GM18870 (cell line): ENCODE results near the gene GPR161.
"Not testable (repeated sequence)": the region's sequence is repeated elsewhere in the genome, so short reads cannot be mapped to it uniquely, and the experiment has no call there.

Source experiments
- ATAC-seq: cut with Tn5 transposase; IDR thresholded peaks from one replicate; pipeline ENCODE4 v1.9.1; 2021; ENCODE audit warnings: moderate library complexity; ENCODE audit not compliant: unreplicated experiment

GPR161 gene

DNA sequence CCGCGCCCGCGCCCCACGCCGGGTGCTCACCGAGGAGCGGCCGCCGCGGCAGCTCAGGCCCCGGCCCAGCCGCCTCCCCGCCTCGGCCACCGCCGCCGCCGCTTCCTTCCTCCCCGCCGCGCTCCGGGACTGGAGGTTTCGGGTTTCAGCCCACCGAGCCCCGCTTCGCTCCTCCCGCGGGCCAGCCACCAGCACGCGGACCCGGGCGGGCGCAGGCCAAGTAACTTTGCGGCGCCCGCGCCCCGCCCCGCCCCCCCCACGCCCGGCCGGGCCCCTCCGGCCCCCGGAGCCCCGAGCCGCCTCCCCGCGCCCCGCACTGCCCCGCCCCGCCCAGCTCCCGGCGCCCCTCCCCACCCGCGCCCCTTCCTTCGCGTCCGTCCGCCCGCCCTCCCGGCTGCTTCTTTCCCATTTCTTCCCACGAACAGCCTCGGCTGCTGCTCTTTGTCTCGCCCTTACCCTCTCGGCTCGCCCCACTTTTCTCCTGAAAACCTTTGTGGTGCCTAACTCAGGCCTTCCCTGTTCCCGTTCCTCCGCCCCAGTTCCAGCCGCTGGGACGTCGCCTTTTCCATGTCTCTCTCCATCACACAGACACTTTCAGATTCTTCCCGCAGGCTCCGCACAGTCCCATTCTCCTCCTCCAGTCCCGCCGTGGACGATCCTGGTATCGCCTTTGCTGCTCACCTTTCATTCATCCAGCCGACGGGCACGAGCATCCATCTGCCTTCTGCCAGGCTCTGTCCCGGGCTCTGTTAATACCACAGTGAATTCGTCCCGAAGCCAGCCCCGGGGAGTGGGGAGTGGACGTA, at the start of gene GPR161:
Gene GPR161, minus strand, starts transcription at position 222 of the 806 bp plus-strand sequence. CDS start 32,080 bp downstream, outside the sequence.
- no peak for ATAC-seq

DNA sequence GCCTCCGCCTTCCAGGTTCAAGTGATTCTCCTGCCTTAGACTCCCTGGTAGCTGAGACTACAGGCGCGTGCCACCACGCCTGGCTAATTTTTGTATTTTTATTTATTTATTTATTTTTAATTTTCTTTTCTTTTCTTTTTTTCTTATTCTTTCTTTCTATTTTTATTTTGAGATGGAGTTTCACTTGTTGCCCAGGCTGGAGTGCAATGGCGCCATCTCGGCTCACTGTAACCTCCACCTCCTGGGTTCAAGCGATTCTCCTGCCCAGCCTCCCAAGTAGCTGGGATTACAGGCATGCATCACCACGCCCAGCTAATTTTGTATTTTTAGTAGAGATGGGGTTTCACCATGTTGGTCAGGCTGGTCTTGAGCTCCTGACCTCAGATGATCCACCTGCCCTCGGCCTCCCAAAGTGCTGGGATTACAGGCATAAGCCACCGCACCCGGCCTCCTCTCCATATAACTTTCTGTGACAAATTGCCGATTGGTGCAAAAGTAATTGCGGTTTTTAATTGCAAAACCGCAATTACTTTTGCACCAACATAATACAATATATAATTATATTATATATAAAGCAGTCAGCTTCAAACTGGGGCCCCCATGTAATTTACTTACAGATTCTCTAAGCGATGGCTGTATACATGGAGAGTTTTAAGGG, 44.5 kb upstream of the GPR161 start:
- ATAC-seq: not testable (repeated sequence)

GRCh38 chr1:168180148-168180524, 43.4 kb upstream of the GPR161 start:
- no peak for ATAC-seq

DNA sequence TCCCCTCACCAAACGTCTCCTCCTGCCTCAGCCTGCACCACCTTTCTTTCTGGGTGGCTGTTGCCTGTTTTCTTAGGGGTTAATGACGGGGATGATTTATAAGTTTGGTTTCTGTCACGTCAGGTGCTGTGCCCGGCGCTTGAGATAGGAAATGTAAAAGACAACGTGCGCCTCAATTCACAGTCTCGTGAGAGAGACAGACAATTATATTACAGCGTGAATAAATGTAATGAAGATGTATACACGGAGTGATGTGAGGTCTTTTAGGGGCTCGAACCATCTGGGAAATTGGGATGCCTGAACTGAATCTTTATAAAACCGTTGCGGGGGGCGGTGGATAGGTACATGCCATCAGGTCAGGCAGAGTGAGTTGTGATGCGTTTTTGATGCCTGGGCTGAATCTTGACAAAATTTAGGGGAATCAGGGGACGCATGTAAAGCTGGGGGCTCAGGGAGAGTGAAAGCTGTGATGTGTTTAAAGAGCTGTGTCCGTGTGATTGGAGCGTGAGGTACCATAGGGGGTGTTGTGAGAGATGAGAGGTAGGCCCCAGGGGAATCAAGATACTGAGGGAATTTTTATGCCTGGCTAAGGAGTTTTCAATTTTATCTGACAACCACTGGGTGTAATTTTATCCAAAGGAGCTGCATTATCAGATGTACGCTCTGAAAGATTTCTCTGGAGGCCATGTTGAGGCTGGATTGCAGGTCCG, 42.9 kb upstream of the GPR161 start:
- ATAC-seq: no peak

- ATAC-seq: peak; percentile 83
Observed at GRCh38 chr1:168178638-168179437, 42.1 kb upstream of the GPR161 start, which contains the start of gene TIPRL. Gene TIPRL (plus strand): TSS chr1:168178962. CDS start chr1:168179078, 116 bp downstream.

DNA sequence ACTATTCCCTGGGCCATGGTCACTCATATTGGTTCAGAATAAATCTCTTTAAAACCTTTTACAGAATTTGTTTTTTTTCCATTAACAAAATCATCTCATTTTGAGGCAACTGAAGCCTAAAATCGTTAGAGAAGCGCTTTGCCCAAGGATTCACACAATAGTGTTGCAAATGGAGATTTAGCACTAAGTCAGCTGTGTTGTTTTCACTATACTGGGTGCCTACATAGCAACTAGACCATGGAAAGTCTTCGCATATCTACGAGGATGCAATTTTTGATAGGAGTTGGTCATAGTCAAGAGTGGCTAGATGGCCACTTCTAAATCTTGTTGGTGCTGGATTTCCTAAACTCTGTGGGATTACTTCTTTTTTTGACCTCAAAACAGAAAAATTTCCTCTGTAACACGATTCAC, 41.5 kb upstream of the GPR161 start:
- ATAC-seq: no peak

DNA sequence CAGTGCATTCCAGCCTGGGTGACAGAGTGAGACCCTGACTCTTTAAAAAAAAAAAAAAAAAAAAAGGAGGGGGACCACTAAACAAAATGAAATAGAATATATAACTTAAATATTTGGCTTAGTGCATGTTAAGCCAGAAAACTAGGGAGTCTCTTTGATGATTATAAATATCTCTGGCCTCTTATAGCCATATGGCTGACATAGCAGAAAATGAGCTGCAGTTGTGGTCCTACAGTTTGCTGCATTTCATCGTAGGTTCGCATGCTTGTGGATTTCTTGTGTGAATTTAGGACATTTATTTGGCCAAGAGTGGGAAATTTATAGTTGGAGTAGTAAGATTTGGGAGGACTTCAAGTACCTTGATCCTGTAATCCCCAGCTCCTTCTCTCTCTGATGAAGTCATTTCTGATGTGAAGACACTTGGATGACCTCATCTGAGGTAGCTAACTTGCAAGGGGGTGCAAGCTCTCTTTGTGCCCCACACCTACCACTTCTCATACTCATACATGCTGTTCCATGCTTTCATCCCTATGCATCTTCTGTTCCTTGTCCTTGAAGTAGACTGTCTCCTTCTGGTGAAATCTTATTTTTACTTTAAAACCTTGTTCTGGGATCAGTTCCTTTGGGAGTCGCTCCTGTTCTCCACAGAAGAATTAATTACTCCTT, 35.7 kb upstream of the GPR161 start:
- ATAC-seq: no peak

GRCh38 chr1:168170564-168171508, 34.1 kb upstream of the GPR161 start:
- ATAC-seq: no peak

- no peak for ATAC-seq
Observed at GRCh38 chr1:168167806-168168205, 31.1 kb upstream of the GPR161 start.

DNA sequence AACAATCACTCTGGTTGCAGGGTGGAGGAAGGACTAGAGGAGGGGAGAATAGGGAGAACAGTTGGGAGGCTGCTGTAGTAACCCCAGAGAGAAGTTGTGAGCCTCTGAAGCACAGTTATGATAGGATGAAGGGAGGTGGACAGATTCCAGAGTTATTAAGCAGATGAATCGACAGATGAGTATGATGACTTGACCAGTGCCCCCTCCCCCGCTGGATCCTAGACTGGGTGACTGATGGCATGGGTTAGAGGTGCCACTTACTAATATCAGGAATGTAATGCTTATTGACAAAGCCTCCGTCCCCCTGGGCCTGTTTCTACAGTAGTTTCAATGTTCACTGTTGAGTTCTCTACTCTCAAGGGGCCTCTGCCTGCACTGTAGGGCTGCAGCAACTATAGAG, 28.0 kb upstream of the GPR161 start:
- no peak for ATAC-seq

GRCh38 chr1:168163670-168164069, 26.9 kb upstream of the GPR161 start:
- ATAC-seq: no peak

DNA sequence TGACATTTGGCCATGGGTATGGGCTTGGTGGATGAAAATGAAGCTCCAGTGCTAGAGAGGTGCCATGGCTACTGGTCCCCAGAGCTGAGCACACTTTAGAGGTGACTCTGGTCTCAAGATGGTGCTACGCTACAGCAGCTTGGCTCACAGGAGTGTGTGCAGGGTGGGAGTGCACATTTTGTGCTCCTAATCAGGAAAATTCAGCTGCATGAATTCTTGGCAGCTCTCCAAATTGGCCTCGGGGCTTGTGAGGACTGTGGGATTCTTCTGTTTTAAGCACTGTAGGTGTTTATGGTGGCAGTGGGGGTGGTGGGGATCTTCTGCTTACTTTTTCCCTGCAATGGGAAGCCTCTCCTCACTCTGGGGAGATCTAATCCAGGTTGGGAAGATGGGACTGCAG, 24.7 kb upstream of the GPR161 start:
- ATAC-seq: no peak

GRCh38 chr1:168159979-168160378, 23.2 kb upstream of the GPR161 start:
- no peak for ATAC-seq

GRCh38 chr1:168159251-168159650, 22.5 kb upstream of the GPR161 start:
- no peak for ATAC-seq

- ATAC-seq: no peak
Observed at GRCh38 chr1:168157638-168158037, 20.9 kb upstream of the GPR161 start.

DNA sequence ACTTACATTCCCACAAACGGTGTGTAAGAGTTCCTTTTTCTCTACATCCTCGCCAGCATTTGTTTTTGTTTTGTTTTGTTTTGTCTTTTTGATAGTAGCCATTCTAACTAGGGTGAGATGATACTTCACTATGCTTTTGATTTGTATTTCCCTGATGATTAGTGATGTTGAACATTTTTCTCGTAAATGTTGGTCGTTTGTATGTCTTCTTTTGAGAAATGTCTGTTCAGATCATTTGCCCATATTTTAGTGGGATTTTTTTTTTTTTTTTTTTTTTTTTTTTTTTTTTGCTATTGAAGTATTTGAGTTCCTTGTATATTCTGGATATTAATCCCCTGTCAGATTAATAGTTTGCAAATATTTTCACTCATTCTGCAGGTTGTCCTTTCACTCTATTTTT, 19.2 kb upstream of the GPR161 start:
- no peak for ATAC-seq

DNA sequence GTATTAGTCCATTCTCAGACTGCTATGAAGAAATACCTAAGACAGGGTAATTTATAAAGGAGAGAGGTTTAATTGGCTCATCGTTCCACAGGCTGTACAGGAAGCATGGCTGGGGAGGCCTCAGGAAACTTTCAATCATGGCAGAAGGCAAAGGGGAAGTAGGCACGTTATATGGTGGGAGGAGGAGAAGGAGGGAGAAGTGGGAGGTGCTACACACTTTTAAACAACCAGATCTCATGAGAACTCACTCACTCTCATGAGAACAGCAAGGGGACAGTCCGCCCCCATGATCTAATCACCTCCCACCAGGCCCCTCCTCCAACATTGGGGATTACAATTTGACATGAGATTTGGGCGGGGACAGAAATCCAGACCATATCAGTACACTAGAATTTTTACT, 18.0 kb upstream of the GPR161 start:
- not testable (repeated sequence) for ATAC-seq

- ATAC-seq: no peak
Observed at GRCh38 chr1:168151935-168152334, 15.2 kb upstream of the GPR161 start.

DNA sequence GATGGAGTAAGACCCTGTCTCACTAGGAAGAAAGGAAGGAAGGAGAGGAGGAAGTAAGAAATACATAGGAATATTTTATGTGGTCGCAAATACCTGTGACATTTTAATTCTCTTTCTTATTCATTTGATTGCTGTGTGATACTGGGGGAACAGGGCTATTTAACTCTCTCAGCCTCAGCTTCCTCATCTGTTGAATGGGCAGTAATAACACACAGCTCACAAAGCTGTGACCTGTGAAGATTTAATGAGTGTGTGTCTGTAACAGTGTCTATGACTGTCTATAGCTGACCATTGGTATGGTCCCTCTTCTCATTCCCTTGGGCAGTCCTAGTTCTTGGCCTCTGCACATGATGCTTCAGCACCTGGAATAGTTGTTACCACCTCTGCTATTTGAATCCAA, 13.6 kb upstream of the GPR161 start:
- no peak for ATAC-seq
